HEK293 (cell line): ENCODE measurements around the gene PBX2.

Experiments
- CTCF ChIP-seq: fragments of 450-650 bp; formaldehyde crosslinking; IDR thresholded peaks from 2 replicates; pipeline ENCODE4 v1.5.1; 2016; ENCODE audit warnings: missing biosample characterization, missing genetic modification characterization
- EGR2 ChIP-seq: fragments of 450-650 bp; formaldehyde crosslinking; IDR thresholded peaks from 2 replicates; pipeline ENCODE4 v1.5.1; 2016; ENCODE audit warnings: low read depth, missing biosample characterization, missing genetic modification characterization
- ELK4 ChIP-seq: IDR thresholded peaks from 2 replicates; pipeline ENCODE4 v1.6.1; 2011; ENCODE audit warnings: mild to moderate bottlenecking, low read depth, low read length, borderline replicate concordance
- MYNN ChIP-seq: fragments of 450-650 bp; formaldehyde crosslinking; IDR thresholded peaks from 2 replicates; pipeline ENCODE4 v1.5.1; 2016; ENCODE audit warnings: missing biosample characterization, missing genetic modification characterization, borderline replicate concordance
- REST ChIP-seq: fragments of 450-650 bp; formaldehyde crosslinking; IDR thresholded peaks from 2 replicates; pipeline ENCODE4 v1.5.1; 2016; ENCODE audit warnings: missing biosample characterization, missing genetic modification characterization
- TCF7L2 ChIP-seq: IDR thresholded peaks from 2 replicates; pipeline ENCODE4 v1.6.1; 2011; ENCODE audit warnings: low read depth, mild to moderate bottlenecking, inconsistent platforms, low read length, moderate library complexity, borderline replicate concordance
- ZFP69B ChIP-seq: fragments of 450-650 bp; formaldehyde crosslinking; IDR thresholded peaks from 2 replicates; pipeline ENCODE4 v1.5.1; 2016; ENCODE audit warnings: missing biosample characterization, missing genetic modification characterization
- ZNF146 ChIP-seq: fragments of 450-650 bp; formaldehyde crosslinking; IDR thresholded peaks from 2 replicates; pipeline ENCODE4 v1.5.1; 2016; ENCODE audit warnings: missing biosample characterization, missing genetic modification characterization
- ZNF148 ChIP-seq: fragments of 450-650 bp; formaldehyde crosslinking; IDR thresholded peaks from 2 replicates; pipeline ENCODE4 v1.5.0; 2017; ENCODE audit warnings: missing biosample characterization, missing genetic modification characterization, borderline replicate concordance
- ZNF16 ChIP-seq: fragments of 450-650 bp; formaldehyde crosslinking; IDR thresholded peaks from 2 replicates; pipeline ENCODE4 v1.5.1; 2016; ENCODE audit warnings: low read depth, missing biosample characterization, missing genetic modification characterization
- ZNF2 ChIP-seq: fragments of 450-650 bp; formaldehyde crosslinking; IDR thresholded peaks from 2 replicates; pipeline ENCODE4 v1.5.1; 2016; ENCODE audit warnings: missing biosample characterization, missing genetic modification characterization
- ZNF211 ChIP-seq: fragments of 450-650 bp; formaldehyde crosslinking; IDR thresholded peaks from 2 replicates; pipeline ENCODE4 v1.5.1; 2016; ENCODE audit warnings: low read depth, missing biosample characterization, missing genetic modification characterization
- ZNF248 ChIP-seq: fragments of 450-650 bp; formaldehyde crosslinking; IDR thresholded peaks from 2 replicates; pipeline ENCODE4 v1.5.1; 2017; ENCODE audit warnings: missing biosample characterization, missing genetic modification characterization
- ZNF26 ChIP-seq: fragments of 450-650 bp; formaldehyde crosslinking; IDR thresholded peaks from 2 replicates; pipeline ENCODE4 v1.5.1; 2016; ENCODE audit warnings: missing biosample characterization, missing genetic modification characterization
- ZNF354C ChIP-seq: fragments of 450-650 bp; formaldehyde crosslinking; IDR thresholded peaks from 2 replicates; pipeline ENCODE4 v1.5.1; 2016; ENCODE audit warnings: missing biosample characterization, missing genetic modification characterization, low read depth, borderline replicate concordance
- ZNF366 ChIP-seq: fragments of 450-650 bp; formaldehyde crosslinking; conservative IDR thresholded peaks from 2 replicates; pipeline ENCODE4 v1.5.1; 2016; ENCODE audit warnings: missing biosample characterization, missing genetic modification characterization
- ZNF530 ChIP-seq: fragments of 450-650 bp; formaldehyde crosslinking; IDR thresholded peaks from 2 replicates; pipeline ENCODE4 v1.5.1; 2016; ENCODE audit warnings: low read depth, missing biosample characterization, missing genetic modification characterization
- ZNF555 ChIP-seq: fragments of 450-650 bp; formaldehyde crosslinking; conservative IDR thresholded peaks from 2 replicates; pipeline ENCODE4 v1.5.1; 2017; ENCODE audit warnings: missing biosample characterization, mild to moderate bottlenecking, missing genetic modification characterization, inconsistent platforms
- ZNF558 ChIP-seq: fragments of 450-650 bp; formaldehyde crosslinking; IDR thresholded peaks from 2 replicates; pipeline ENCODE4 v1.5.1; 2016; ENCODE audit warnings: missing biosample characterization, missing genetic modification characterization
- ZNF654 ChIP-seq: fragments of 450-650 bp; formaldehyde crosslinking; IDR thresholded peaks from 2 replicates; pipeline ENCODE4 v1.5.1; 2016; ENCODE audit warnings: low read depth, missing biosample characterization, missing genetic modification characterization
- ZNF660 ChIP-seq: fragments of 450-650 bp; IDR thresholded peaks from 2 replicates; pipeline ENCODE4 v1.5.1; 2018; ENCODE audit warnings: missing biosample characterization, mild to moderate bottlenecking, missing genetic modification characterization
- ZNF664 ChIP-seq: fragments of 450-650 bp; formaldehyde crosslinking; IDR thresholded peaks from 2 replicates; pipeline ENCODE4 v1.5.1; 2016; ENCODE audit warnings: missing biosample characterization, missing genetic modification characterization
- ZNF791 ChIP-seq: fragments of 450-650 bp; formaldehyde crosslinking; IDR thresholded peaks from 2 replicates; pipeline ENCODE4 v1.5.1; 2016; ENCODE audit warnings: missing biosample characterization, missing genetic modification characterization
- ZSCAN30 ChIP-seq: fragments of 450-650 bp; IDR thresholded peaks from 2 replicates; pipeline ENCODE4 v1.5.1; 2018; ENCODE audit warnings: missing biosample characterization, mild to moderate bottlenecking, missing genetic modification characterization, moderate library complexity
- TF ChIP-seq, protein P1 (sequence below): fragments of 450-650 bp; formaldehyde crosslinking; IDR thresholded peaks from 2 replicates; pipeline ENCODE4 v1.5.1; 2017; ENCODE audit warnings: missing biosample characterization, mild to moderate bottlenecking, missing genetic modification characterization, moderate library complexity
- TF ChIP-seq, protein P2 (sequence below): fragments of 450-650 bp; formaldehyde crosslinking; IDR thresholded peaks from 2 replicates; pipeline ENCODE4 v1.5.1; 2016; ENCODE audit warnings: missing biosample characterization, missing genetic modification characterization

The PBX2 gene

GRCh38 chr6:32152769-32153563 lies 37.0 kb downstream of the PBX2 start (continued):
- TF ChIP-seq REST (tag by site-specific recombination) (no peak), ZNF555 (tag by site-specific recombination) (no peak), ZNF2 (tag by site-specific recombination) (no peak), ZNF146 (tag by site-specific recombination) (no peak), EGR2 (tag by site-specific recombination) (peak; percentile 76), TCF7L2 (no peak), ZNF211 (no peak), ZNF558 (tag by site-specific recombination) (no peak), ZNF16 (tag by site-specific recombination) (no peak), ZNF664 (tag by site-specific recombination) (no peak), MYNN (tag by site-specific recombination) (peak; percentile 87), ZNF366 (no peak), ZNF791 (tag by site-specific recombination) (no peak), CTCF (tag by site-specific recombination) (no peak), ZNF660 (tag by site-specific recombination) (peak; percentile 31; the same call in 1 of the 2 replicates), ZNF354C (no peak), ZNF248 (tag by site-specific recombination) (no peak), ZNF26 (tag by site-specific recombination) (no peak), ZSCAN30 (tag by site-specific recombination) (no peak), ZNF654 (no peak), ZFP69B (tag by site-specific recombination) (no peak), ZNF148 (tag by site-specific recombination) (no peak), ELK4 (no peak), ZNF530 (tag by site-specific recombination) (no peak; the same call in 1 of the 2 replicates)
- TF ChIP-seq, protein P1, sequence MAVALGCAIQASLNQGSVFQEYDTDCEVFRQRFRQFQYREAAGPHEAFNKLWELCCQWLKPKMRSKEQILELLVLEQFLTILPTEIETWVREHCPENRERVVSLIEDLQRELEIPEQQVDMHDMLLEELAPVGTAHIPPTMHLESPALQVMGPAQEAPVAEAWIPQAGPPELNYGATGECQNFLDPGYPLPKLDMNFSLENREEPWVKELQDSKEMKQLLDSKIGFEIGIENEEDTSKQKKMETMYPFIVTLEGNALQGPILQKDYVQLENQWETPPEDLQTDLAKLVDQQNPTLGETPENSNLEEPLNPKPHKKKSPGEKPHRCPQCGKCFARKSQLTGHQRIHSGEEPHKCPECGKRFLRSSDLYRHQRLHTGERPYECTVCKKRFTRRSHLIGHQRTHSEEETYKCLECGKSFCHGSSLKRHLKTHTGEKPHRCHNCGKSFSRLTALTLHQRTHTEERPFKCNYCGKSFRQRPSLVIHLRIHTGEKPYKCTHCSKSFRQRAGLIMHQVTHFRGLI (tag by site-specific recombination), result no peak
- TF ChIP-seq, protein P2, sequence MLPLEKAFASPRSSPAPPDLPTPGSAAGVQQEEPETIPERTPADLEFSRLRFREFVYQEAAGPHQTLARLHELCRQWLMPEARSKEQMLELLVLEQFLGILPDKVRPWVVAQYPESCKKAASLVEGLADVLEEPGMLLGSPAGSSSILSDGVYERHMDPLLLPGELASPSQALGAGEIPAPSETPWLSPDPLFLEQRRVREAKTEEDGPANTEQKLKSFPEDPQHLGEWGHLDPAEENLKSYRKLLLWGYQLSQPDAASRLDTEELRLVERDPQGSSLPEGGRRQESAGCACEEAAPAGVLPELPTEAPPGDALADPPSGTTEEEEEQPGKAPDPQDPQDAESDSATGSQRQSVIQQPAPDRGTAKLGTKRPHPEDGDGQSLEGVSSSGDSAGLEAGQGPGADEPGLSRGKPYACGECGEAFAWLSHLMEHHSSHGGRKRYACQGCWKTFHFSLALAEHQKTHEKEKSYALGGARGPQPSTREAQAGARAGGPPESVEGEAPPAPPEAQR (tag by site-specific recombination), result no peak
